ENCODE measurements around the gene ABHD14A. TPM values are rescaled to one million over a fixed set of nuclear protein-coding genes. Genes with fewer than 3 reads are reported as not detected.

Gene ABHD14A
- total RNA-seq, 4 donors from 2014 or later, result 20.1 to 52.7 (median 22.6) TPM

GRCh38 chr3:51937611-51938450 lies 37.0 kb upstream of the ABHD14A start:
- no peak overlapping the region for H3K4me3 ChIP-seq
- H3K27ac ChIP-seq, result no peak overlapping the region
- no peaks in the 10 kb centered on the region for H3K9me3 ChIP-seq
- WGBS, 2 donors, result 91 to 92% methylated on average over 9 to 13 of the region's 13 CpGs
- TF ChIP-seq CTCF (IDR thresholded peaks at IDR 0.05) (no peak), POLR2A (IDR thresholded peaks at IDR 0.05) (no peak), EP300 (IDR thresholded peaks at IDR 0.05) (no peak)
- H3K27me3 ChIP-seq, result no peaks in the 10 kb centered on the region
- peaks cover 0 to 25% (median 18%) of the 10 kb centered on the region in 4 donors for H3K4me1 ChIP-seq
- DNase-seq (ENCODE audit: low spot score in 2 of 2), result no peak
- peaks cover 0 to 65% (median 37%) of the 10 kb centered on the region in 3 donors for H3K36me3 ChIP-seq

GRCh38 chr3:51938780-51939425 lies 36.0 kb upstream of the ABHD14A start:
- TF ChIP-seq CTCF (IDR thresholded peaks at IDR 0.05) (no peak), POLR2A (IDR thresholded peaks at IDR 0.05) (no peak), EP300 (IDR thresholded peaks at IDR 0.05) (no peak)
- DNase-seq (ENCODE audit: low spot score in 2 of 2), result no peak

DNA sequence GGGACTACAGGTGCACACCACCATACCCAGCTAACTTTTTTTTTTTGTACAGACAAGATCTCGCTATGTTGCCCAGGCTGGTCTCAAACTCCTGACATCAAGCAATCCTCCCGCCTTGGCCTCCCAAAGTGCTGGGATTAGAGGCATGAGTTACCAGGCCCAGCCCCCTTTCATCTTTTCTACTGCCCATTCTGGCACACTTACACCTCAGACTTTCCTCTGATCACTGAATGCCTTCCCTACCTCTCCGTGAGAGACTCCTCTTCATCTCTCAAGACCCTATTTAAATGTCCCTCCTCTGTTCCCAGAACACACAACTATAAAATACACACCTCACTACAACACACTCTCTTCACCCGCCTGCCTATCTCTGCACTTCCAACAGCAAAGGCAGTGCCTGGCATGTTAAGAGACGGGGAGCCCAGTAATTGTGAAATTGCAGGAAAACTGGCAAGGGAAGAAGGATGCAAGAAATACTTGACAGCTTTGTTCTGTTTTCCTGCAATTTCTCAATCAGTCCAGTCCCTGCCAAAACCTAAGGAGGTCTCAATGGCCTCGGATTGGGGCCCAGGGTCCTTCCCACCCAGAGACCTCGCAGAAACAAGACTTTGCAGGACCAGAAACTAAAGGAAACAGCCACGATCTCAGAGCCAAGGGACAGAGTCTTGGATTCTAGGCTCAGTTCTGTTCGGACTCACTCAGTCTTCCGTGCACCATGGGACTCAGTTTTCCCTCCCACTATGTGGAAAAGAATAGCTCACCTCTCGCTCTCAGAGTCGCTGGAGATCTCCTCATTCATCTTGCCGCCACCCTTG lies 34.0 kb upstream of the ABHD14A start:
- 26 to 33% methylated on average over 13 of the region's 13 CpGs for WGBS, 2 donors
- H3K36me3 ChIP-seq, result peaks cover 0 to 53% (median 22%) of the 10 kb centered on the region in 3 donors
- H3K4me1 ChIP-seq, result peaks cover 3 to 38% (median 26%) of the 10 kb centered on the region in 4 donors
- peak overlapping the region; percentile 75 to 96 (median 80) for H3K4me3 ChIP-seq
- peak overlapping the region in 2 of 4 donors; percentile 78 to 86 for H3K27ac ChIP-seq
- no peaks in the 10 kb centered on the region for H3K9me3 ChIP-seq
- no peak for TF ChIP-seq EP300 (IDR thresholded peaks at IDR 0.05)
- TF ChIP-seq POLR2A (IDR thresholded peaks at IDR 0.05), result no peak
- TF ChIP-seq CTCF (IDR thresholded peaks at IDR 0.05), result no peak
- H3K27me3 ChIP-seq, result no peaks in the 10 kb centered on the region
- DNase-seq (ENCODE audit: low spot score in 2 of 2), result no peak

More at GRCh38 chr3:51938780-51939425, 36.0 kb upstream of the ABHD14A start:
- no peak overlapping the region for H3K4me3 ChIP-seq
- no peak overlapping the region for H3K27ac ChIP-seq
- H3K36me3 ChIP-seq, result peaks cover 0 to 54% (median 37%) of the 10 kb centered on the region in 3 donors
- H3K27me3 ChIP-seq, result no peaks in the 10 kb centered on the region
- peaks cover 3 to 36% (median 26%) of the 10 kb centered on the region in 4 donors for H3K4me1 ChIP-seq
- H3K9me3 ChIP-seq, result no peaks in the 10 kb centered on the region
- 86 to 89% methylated on average over 9 of the region's 9 CpGs for WGBS, 2 donors

GRCh38 chr3:51941463-51941797 lies 33.4 kb upstream of the ABHD14A start:
- no peaks in the 10 kb centered on the region for H3K27me3 ChIP-seq
- peaks cover 0 to 50% (median 22%) of the 10 kb centered on the region in 3 donors for H3K36me3 ChIP-seq
- DNase-seq (ENCODE audit: low spot score in 2 of 2), result no peak
- peaks cover 3 to 38% (median 26%) of the 10 kb centered on the region in 4 donors for H3K4me1 ChIP-seq
- H3K27ac ChIP-seq, result peak overlapping the region in 3 of 4 donors; percentile 61 to 86 (median 78)
- WGBS, 2 donors, result 0 to 1% methylated on average over 17 to 20 of the region's 20 CpGs
- H3K9me3 ChIP-seq, result no peaks in the 10 kb centered on the region
- TF ChIP-seq CTCF (IDR thresholded peaks at IDR 0.05) (no peak), EP300 (IDR thresholded peaks at IDR 0.05) (no peak), POLR2A (IDR thresholded peaks at IDR 0.05) (no peak)
- H3K4me3 ChIP-seq, result peak overlapping the region; percentile 75 to 96 (median 80)

Measured in tibial nerve (tissue), 4 donors.